Measurements from ENCODE around the gene TBCD. TPM values are rescaled to one million over a fixed set of nuclear protein-coding genes. Genes with fewer than 3 reads are reported as not detected.

The TBCD gene
- total RNA-seq, 1 donor from 2014 or later: 216 TPM

DNA sequence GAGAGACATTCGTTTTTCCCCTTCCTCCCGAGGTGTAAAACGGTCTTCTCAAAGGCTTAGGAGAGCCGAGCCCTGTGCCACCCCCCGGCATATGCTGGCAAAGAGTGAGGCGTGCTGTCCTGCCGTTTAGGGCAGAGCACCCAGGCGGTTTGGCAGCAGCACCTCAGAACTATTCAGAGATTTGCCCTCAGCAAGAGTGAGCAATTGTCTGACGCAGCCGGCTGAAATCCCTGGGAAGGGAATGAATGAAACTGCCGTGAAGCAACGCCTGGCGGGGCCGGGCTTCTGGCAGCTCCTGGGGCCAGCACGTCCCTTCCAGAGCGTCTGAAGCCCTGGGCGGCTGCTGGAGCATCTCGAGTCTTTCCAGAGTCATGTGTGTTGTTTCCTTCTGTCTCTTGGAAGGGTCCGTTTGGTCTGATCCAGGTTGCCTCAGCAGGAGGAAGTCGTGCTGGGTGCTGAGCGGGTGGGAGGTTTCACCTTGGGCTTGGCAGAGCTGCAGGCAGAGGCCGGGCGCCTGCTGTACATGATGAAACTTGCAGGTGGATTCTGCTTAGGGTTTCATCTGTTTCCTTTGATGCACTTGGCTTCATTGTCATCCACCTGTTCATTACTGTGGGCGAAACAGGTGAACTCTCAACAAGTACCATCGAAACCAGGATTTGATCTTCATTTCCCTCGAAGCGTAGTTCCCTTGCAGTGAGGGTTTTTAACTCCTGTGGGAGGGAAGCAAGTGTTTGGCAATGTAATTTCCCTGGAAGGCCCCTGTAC lies 35.4 kb downstream of the TBCD start:
- intact Hi-C loops (cut with micrococcal nuclease): no loop called here

DNA sequence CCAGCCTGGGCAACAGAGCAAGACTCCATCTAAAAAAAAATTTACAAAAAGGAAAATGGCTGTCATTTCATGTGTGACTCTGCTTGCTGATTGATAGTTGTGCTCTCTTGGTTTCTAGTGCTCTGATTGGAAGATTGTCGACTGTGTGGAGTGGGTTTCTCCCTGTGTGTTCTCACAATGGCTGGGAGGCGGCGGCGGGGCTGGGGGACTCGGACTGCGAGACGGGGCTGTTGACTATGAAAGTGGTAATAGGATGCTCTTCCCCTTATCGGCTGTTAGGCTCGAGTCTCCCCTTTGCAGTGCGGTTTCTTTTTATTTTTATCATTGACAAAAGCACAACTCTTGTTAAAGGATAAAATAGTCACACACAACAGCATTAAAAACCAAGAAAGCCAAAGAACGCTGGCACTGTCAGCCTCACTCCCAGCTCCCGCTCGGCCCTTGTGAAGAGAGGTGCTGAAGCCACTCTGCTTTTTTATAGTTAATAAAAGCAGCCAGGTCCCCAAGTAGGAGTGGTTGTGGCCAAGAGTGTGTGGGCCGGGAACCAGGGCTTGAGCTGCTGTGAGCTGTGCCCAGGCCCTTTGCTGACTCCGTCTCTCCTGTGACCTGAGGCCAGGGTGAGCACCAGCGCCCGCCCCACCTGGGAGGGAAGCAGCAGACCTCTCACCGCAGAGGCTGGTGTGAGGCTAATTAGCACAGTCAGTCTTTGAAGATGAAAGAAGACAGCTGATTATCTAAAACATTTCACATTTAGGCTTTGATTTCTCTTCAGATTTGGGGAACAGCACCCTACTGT lies 36.5 kb downstream of the TBCD start:
- intact Hi-C loops (cut with micrococcal nuclease): no loop called here

DNA sequence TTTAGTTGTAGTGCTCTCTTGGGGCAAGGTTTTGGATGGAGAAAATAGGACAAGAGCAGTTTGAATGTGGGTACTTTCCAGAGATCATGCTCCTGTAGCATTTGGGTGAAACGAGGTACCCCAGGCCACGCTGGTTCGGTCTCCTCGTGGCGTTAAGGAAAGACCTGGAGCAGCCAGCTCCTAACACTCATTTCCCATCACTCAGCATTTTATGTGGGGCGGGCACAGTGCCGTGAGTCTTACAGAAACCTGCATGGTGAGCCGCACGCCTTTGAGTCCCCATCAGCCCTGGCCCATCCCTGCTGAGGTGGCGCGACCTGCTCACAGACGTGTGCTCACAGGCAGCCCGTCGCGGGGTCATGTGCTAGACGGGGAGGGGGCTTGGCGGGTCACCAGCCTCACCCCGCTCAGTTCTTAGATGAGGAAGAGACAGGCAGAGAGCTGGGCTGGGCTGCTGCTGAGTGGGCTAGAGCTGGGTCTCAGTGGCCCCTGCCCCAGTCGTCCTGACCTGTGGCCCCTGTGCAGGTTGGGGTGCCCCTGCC lies 37.3 kb downstream of the TBCD start:
- intact Hi-C loops (cut with micrococcal nuclease): no loop called here

DNA sequence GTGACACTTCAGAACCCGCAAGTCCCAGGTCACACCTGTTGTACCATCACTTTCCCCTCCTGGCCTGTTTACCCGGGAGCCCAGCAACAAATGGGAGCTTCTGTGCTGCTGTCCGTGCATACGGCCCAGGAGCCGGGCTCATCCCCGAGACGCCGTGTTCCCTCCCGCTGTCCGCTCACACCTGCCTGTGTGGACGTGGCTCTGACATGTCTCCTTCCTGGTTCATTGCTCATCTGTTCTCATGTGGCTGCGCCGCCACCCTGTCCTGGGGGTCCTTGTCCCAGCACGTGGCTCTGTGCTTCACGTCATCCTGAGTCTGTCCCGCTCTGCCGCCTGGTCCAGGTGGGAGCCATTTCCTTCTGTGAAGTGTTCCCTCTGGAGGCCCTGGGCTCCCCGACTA lies 37.9 kb downstream of the TBCD start:
- intact Hi-C loops (cut with micrococcal nuclease): no loop called here

DNA sequence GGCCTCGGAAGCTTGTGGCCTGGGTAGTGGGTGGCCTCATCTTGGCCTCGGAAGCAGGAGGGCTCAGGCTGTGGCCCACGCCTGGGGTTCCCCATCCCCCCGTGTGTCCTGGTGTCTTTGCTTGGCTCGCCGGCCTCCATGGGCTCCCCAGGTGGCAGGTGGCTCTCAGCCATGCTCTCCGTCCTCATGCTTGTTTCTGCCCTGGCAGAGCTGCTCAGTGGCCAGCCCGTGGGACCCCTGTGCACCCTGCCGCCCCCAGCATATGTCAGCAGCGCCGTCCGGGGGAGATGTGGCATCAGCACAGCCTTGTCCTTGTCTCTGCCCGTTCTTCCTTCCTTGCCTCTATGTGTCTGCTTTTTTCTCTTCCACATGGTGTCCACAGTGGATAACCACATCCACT lies 38.5 kb downstream of the TBCD start:
- intact Hi-C loops (cut with micrococcal nuclease): no loop called here

DNA sequence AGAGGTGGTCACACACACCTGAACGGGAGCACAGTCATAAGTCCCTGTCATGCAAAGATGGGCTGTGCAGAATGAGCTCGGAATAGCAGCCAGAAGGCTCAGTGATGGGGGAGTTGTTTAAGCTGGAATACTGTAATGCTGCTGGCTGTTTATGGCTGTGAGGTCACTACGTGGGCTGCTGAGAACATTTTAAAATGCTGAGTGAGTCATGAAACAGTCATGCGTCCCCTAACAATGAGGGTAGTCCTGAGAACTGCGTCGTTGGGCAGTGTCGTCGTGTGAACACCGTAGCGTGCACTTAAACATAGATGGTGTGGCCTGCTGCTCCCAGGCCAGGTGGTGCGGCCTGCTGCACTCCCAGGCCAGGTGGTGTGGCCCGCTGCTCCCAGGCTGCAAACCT lies 39.7 kb downstream of the TBCD start:
- intact Hi-C loops (cut with micrococcal nuclease): no loop called here

DNA sequence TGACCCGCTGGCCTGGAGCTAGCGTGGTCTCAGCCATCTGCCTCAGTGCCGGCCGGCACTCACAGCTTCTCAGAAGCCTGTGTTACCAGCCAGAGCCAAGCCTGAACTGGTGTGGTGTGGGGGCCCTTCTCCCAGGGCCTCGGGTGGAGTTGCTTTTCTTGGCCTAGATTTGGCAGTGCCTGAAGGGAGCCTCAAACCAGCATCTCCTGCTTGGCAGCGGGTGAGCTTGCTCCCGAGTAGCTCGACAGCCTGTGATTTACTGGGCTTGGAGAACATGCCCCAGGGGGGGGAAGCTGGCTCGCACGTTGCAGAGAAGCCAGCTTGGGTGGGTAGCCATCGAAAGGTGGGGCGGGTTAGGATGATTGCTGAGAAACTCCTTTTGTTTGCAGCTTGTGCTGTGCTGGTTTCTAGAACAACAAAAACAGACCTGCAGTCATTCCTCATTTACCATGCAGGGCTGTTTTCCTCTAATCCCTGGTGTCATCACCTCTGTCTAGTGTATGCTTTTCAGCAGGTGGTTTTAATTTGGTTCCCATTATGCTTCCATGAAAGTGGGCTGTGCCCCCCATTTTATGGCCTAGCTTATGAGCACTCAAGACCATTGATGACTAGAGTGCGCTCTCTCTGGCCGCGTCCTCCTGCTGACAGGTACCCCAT lies 42.2 kb downstream of the TBCD start:
- intact Hi-C loops (cut with micrococcal nuclease): no loop called here

DNA sequence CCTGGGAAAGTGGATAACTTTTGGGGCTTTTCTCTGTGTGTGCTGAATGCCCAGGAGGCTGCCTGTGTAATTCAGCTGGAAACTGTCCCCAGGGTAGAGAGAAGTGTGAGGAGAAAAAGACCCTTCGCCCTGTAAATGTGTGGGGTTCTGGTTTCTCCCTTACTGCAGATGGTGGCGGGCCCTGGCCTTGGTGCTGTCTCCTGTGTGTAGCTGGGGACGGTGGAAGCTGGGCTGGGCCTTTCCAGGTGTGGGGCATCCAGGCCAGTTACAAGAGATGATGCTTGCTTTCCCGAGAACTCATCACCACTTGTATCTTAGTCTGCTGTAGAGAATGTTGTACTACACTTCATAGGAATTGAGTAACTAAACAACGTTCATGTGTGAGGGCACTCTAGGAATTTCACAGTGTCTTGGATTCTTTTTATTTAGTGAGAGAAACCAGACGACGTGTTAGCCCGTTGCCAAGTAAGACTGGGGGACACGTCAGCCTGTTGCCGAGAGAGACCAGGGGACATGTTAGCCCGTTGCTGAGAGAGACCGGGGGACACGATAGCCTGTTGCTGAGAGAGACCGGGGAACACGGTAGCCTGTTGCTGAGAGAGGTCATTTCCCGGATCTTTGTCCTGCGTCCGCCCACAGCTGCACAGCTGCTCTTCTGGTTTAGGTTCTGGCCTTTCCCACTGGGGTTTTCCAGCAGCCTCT lies 43.1 kb downstream of the TBCD start:
- intact Hi-C loops (cut with micrococcal nuclease): no loop called here

DNA sequence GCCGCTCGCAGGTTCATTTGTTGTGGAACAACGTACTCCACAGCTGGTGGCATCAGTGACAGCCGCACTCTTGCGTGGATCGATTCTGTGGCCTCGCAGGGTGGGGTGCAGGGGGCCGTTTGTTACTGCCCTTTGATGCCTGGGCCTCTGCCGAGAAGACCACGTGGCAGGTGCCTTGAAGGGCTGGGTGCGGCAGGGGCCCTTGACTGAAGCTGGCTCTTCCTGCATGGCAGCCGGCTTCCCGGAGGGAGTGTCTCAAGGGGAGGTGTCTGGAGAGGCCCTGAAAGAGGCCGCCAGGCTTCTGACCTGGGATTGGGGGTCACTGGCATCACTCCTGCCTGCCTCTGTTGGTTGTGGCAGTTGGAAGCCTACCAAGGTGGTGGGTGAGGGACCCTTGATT lies 43.8 kb downstream of the TBCD start:
- intact Hi-C loops (cut with micrococcal nuclease): no loop called here

DNA sequence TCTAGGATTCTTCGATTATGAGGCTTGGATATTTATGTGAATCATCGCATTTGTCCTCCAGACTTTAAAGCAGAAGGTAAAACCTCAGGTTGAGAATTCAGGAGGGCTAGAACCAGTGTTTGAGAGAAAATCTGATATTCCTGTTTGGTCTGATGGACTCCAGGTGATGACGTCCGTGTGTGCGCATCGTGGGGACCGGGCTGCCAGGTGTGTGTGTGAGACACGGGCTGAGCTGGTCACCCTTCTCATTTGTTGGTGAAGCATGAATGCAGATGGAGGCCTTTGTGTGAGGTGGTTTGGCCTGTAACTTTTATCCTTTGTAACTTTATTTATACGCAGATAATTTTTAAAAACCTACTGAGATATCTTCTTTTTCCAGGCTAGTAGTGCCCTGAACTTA lies 45.2 kb downstream of the TBCD start:
- intact Hi-C loops (cut with micrococcal nuclease): no loop called here

DNA sequence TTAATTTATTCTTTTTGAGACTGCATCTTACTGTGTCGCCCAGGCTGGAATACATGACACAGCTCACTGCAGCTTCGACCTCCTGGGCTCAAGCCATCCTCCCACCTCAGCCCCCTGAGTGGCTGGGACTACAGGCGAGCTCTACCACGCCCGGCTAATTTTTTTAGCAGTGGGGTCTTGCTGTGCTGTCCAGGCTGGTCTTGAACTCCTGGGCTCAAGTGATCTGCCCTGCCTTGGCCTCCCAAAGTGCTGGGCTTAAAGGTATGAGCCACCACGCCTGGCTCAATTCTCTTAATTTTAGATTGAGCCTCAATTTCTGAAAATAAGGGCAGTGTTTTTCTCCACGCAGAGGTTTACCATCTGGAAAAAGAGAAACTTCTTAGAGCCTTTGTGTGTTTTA lies 46.9 kb downstream of the TBCD start:
- intact Hi-C loops (cut with micrococcal nuclease): no loop called here

DNA sequence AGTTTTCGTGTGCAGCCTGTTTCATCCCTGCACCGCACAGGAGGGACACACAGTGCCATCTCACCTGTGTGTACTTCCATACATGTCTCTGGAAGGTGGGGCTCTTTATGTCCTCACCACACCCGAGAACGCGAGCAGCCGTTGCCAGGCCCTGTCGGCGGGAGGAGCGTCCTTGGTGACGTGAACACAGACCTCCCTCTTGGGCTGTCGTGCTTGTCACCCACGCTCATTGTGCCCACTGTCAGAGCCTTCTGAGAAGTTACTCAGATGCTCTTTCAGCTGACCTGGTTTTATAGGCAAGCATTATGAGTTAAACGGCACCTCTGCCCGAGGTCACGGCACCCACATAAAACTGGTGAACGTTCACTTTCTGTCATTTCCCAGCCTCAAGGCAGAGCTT lies 47.7 kb downstream of the TBCD start:
- intact Hi-C loops (cut with micrococcal nuclease): no loop called here

DNA sequence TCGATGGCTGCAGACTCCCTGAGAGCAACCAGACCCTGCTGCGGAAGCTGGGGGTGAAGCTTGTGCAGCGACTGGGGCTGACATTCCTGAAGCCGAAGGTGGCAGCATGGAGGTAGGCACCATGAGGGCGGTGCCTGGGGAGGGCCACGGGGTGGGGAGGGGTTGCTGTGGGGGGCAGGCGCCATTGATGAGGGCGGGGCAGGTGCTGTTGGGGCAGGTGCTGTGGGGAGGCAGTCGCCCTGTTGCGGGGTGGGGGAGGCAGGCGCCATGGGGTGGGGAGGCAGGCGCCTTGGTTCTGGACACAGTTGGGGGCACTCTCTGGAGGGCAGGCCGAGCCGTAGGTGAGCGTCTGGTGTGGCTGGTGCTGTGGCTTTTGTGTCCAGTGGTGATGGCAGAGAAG lies 49.0 kb downstream of the TBCD start:
- intact Hi-C loops (cut with micrococcal nuclease): no loop called here

DNA sequence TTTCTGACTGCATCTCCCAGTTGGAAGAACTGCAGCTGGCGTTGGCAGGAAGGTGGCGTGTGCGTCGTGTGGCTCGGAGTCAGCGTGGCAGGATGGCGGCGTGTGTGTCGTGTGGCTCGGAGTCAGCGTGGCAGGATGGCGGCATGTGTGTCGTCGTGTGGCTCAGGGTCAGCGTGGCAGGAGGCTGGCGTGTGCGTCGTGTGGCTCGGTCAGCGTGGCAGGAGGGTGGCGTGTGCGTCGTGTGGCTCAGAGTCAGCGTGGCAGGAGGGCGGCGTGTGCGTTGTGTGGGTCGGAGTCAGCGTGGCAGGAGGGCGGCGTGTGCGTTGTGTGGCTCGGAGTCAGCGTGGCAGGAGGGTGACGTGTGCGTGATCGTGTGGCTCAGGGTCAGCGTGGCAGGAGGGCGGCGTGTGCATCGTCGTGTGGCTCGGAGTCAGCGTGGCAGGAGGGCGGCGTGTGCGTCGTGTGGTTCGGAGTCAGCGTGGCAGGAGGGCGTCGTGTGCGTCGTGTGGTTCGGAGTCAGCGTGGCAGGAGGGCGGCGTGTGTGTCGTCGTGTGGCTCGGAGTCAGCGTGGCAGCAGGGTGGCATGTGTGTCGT lies 49.6 kb downstream of the TBCD start:
- intact Hi-C loops (cut with micrococcal nuclease): no loop called here

DNA sequence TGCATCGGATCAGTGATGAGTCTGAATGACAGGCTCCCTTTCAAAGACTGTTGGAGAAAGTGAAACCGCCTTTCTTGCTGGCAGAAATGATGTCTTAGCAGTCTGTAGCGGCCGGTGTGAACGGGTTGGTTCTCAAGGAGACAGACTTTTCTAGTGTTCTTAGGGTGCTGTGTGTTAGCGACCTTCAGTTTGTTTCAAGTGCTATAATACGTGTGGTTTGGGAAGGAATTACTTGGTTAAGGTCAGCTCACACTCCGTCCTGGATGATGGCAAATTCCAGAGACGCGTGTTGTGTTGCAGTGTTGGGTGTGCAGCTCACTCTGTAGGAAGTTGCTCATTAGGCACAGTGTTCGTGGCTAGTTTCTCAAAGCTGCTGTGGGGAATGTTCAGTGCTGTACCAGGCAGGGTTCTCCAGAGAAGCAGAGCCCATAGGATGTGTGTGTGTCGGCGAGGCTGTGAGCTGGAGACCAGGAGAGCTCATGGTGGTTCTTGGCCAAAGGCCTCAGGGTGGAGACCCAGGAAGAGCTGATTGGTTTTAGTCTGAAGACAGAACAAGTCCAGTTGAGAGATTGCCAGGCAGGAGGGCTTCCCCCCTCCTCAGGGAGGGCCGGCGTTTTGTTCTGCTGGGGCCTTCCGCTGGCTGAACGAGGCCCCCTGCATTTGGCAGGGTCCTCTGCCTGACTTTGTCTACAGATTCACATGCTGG lies 50.4 kb downstream of the TBCD start:
- intact Hi-C loops (cut with micrococcal nuclease): no loop called here

DNA sequence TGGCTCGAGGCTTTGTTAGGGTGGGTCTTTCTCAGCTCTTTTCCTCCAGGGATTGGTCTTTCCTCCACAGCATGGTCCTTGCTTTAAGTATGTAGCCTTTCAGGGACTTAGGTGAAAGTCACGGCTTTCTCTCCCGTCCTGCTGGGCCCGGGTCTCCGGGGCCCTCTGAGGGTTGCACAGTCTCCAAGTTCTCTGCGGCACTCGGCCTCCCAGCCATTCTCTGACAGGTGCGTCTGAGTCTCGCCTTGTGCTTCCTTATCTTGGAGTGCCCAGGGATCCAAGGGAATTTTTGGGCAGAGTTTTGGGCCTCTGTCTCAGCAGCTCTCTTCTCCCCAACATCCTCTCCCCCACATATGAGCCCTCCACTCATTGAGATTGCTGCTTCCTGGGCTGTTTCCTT lies 51.3 kb downstream of the TBCD start:
- intact Hi-C loops (cut with micrococcal nuclease): no loop called here

DNA sequence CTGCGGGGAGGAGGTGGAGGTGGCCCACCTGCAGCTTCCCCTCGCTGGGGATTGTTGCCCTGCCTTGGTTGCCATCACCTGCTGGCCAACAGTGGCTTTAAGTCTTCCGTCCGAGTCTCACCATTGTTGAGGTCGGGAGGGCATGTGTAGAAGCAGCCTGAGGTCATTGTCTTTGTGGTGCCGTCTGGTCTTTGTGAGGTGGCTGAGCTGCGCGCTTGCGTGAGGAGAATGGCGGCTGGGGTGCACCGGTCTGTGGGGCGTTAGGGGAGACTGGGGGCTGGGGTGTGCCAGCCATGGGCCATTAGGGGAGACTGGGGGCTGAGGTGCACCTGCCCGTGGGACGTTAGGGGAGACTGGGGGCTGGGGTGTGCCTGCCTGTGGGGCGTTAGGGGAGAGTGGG lies 51.7 kb downstream of the TBCD start:
- intact Hi-C loops (cut with micrococcal nuclease): no loop called here

DNA sequence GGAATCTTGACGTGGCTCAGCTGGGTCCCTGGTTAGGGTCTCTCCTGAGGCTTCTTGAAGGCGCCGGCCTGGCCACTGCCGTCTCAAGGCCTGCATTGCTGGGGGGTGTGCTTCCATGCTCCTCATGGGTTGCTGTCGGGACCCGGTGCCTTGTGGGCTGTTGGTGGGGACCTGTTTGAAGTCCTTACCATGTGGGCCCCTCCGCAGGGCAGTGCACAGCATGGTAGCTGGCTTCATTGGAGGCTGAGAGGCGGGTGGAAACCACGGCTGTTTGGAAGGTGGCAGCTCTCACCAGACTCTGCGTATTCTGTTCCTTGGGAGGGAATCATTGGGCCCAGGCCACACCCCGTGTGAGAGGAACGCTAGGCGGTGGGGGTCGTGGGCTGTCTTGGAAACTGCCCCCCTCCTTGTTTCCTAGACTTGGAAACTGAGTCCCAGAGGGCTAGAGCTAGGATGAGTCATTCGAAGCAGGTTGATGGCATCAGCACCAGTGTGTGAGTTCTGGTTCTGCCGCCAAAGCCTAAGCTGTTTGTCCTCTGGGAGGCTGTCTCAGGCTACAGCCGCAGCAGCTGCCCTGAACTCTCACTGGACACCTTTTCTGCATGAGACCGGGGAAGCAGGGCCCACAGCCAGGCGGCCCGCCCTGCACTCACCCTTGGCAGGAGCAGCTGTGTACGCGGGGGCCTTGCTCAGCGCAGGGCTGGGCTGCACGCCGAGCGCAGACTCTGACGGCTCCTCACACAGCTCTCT lies 52.8 kb downstream of the TBCD start:
- intact Hi-C loops (cut with micrococcal nuclease): no loop called here

DNA sequence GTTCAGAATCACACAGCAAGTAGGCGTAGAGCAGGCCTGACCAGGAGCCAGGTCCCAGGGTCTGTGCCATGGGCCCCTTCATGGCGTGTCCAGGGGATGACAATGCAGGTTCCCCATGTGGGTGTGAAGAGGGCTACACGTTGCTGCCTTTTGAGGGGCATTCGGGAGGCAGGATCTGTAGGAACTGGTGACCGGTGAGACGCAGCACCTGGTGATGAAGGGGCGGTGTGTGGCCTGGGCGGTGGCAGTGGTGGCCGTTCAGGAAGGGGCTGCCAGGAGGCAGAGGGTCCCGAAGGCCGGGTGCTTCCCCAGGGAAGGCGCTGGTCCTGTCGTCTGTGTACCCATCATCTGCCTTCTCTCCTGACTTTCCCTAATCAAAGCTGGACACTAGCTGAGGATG lies 53.4 kb downstream of the TBCD start:
- intact Hi-C loops (cut with micrococcal nuclease): no loop called here

DNA sequence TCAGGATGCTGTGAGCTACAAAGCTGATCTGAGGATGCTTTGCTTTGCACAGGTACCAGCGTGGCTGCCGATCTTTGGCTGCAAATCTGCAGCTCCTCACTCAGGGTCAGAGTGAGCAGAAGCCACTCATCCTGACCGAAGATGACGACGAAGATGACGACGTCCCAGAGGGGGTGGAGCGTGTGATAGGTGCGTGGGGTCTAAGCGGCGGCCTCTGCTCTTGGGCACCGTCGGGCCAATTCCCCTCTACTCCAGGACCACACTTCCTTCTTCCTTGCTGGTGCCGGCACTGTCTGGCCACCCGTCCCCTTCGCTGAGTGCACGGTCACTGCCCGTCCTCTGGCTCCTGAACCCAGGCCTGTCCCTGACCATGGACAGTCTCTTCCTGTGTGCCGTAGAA lies 54.0 kb downstream of the TBCD start:
- intact Hi-C loops (cut with micrococcal nuclease): no loop called here
